Jurkat, Clone E6-1 (cell line): ENCODE measurements around the gene ZNF283.
"Not testable (repeated sequence)": the region's sequence is repeated elsewhere in the genome, so short reads cannot be mapped to it uniquely, and the experiment has no call there.

Source experiments
- DNase-seq: peaks from one replicate; pipeline ENCODE4 v3.0.0-alpha.2; 2011; ENCODE audit warnings: low read depth, low spot score
- H3K4me3 ChIP-seq: 2 replicates; pipeline ENCODE4 v1.5.1; 2011; ENCODE audit warnings: mild to moderate bottlenecking, low read length, control low read depth, moderate library complexity

Gene ZNF283

GRCh38 chr19:43798546-43799409 is 28.3 kb upstream of the ZNF283 start:
- no peak overlapping the region for H3K4me3 ChIP-seq
- DNase-seq, result no peak

- H3K4me3 ChIP-seq, result no peak overlapping the region
- DNase-seq, result no peak
These were observed 27.5 kb upstream of the ZNF283 start for GRCh38 chr19:43799502-43800142.

DNA sequence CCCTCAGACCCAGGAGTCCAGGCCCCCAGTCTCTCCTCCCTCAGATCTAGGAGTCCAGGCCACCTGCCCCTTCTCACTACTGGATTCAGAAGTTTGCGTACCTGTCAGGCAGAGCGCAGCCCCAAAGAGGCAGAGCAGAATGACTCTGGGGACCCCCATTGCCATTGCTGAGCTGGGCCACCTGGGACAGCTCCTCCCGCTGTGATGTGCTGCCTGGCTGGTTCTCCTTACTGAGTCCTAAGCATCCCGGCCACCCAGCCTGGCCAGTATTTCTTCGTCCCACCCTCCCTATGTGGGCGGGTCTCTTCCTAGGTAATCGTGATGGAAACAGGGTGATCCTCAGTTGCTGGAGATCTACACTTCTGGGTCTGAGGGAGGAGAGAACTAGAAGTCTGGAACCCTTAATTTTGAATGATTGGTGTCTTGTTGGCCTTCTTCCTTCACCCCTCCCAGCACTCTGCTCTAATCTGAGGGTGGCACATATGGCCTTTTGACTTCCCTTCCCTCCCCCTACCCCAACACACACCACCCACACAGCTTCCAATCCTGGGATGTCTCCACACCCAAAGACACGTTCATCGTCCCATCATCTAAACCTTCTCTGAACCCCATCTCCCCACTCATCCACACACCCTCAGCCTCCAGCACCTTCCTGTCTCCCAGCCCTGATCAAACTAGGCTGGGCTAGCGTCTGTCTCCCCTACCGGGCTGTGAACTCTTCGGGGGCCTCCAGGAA is 24.7 kb upstream of the ZNF283 start, which contains the start of gene LYPD5:
Gene LYPD5, minus strand, starts transcription at position 232 of the 736 bp plus-strand sequence. Its CDS starts 67 bp downstream, at position 165.
- no peak for DNase-seq
- H3K4me3 ChIP-seq, result no peak within 1 kb of the TSS

DNA sequence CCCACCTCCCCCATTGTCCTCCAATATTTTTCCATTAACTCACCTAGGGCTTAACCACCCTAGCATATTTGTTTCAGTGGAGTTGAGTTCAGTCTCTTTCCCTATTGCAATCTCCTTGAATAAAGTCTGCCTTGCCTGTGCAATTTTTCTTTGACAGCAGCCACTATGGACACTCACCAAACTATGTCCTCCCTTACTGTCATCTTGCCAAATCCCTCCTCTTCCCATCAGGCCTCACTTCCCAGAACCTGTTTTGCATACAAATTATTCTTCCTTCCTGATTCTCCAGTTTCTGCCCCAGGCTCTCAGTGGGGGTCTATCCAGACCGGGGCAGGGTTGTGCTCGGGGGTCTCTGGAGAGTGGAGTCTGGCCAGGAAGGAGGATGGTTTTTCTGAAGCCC is 22.7 kb upstream of the ZNF283 start:
- no peak for DNase-seq
- no peak overlapping the region for H3K4me3 ChIP-seq

DNA sequence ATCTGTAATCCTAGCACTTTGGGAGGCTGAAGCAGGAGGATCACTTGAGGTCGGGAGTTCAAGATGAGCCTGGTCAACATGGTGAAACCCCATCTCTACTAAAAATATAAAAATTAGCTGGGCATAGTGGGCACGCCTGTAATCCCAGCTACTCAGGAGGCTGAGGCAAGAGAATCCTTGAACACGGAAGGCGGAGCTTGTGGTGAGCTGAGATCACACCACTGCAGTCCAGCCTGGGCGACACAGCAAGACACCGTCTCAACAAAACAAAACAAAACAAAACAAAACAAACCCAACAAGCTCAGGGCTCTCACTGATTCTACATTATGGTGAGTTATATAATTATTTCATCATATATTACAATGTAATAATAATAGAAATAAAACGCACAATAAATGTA is 20.7 kb upstream of the ZNF283 start:
- DNase-seq, H3K4me3 ChIP-seq: not testable (repeated sequence)

DNA sequence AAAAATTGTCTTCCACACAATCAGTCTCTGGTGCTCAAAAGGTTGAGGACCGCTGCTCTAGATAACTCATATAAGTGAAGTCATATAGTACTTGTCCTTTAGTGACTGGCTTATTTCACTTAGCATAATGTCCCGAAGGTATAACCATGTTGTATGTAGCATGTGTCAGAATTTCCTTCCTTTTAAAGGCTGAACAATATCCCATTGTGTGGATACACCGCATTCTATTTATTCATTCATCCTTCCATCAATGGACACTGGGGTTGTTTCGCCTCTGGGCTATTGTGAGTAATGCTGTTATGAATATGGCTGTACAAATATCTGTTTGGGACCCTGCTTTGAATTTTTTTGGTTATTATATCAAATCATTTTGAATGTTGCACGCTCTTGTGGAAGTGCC is 20.3 kb upstream of the ZNF283 start:
- no peak for DNase-seq

DNA sequence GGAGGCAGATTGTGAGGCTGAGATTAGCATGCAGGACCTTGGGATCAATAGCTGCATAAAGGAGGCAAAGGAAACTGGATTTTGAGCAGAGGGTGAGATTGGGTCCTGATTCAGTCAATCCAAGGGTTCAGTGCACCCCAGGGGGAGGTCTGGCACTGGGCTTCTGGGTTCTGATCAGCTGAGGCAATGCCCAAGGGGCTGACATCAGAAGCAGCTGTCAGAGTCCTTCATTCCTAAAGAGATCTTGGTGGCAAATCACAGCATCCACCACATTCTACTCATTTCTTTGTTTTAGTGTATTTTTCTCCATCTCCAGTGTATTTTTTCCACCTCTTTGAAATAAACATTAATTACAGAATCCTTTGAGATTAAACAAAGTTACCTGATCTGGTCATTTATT is 19.5 kb upstream of the ZNF283 start:
- no peak for DNase-seq
- no peak overlapping the region for H3K4me3 ChIP-seq

More for the DNA sequence above, 20.3 kb upstream of the ZNF283 start:
- H3K4me3 ChIP-seq, result no peak overlapping the region

DNA sequence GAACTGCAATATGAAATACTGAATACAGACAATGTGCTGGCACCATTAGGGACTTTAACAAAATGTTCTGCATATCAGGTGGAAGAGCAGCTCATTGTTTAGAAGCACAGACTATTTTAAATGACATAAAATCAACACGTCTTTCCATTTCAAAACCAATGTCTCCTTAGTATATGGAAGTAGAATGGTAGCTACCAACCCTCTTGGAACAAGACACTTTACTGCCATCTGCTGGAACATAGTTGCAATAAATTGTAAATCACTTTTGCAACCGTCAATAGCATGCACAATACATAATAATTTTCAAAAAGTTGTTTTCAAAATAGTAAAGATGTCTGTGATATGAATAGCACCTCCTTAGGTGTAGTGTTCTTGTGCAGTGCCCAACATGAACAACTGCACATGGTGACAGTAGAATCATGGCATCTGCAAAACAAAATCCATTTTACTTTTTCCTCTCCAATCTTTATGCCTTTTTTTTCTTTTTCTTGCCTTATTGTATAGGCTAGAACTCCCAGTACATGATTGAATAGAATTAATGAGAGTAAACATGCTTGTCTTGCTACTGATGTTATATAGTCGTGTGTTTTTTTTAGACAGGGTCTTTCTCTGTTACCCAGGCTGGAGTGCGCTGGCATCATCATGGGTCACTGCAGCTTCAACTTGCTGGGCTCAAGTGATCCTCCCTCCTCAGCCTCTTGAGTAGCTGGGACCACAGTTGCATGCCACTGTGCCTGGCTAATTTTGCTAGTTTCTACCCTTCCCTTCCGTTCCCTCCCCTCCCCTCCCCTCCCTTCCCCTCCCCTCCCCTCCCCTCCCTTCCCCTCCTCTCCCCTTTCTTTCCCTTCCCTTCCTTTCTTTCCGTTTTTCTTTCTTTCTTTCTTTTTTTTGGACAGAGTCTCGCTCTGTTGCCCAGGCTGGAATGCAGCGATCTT is 17.1 kb upstream of the ZNF283 start:
- no peak overlapping the region for H3K4me3 ChIP-seq
- peak; percentile 66 for DNase-seq

GRCh38 chr19:43811837-43812236 is 15.3 kb upstream of the ZNF283 start:
- no peak for DNase-seq
- H3K4me3 ChIP-seq, result no peak overlapping the region

DNA sequence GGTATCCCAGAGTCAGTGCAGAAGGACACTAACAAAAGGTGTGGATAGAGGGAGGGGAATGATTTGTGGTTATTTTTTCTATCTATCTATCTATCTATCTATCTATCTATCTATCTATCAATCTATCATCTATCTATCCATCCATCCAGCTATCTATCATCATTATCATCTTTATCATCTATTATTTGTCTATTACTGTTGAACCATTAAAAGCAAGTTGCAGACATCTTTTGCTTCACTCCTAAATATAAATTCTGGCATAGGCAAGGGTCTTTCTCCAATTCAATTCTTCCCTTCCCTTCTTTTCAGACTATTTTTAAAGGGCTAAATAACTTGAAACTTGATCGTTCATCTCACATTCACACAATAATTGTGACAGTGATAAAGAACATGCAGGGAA is 14.9 kb upstream of the ZNF283 start:
- H3K4me3 ChIP-seq, result no peak overlapping the region
- DNase-seq, result no peak

- H3K4me3 ChIP-seq, result no peak overlapping the region
- DNase-seq, result no peak
These were observed 14.4 kb upstream of the ZNF283 start for GRCh38 chr19:43812688-43813087.

- no peak overlapping the region for H3K4me3 ChIP-seq
- DNase-seq, result no peak
These were observed 12.3 kb upstream of the ZNF283 start for GRCh38 chr19:43814663-43815352.

GRCh38 chr19:43817454-43817853 is 9.7 kb upstream of the ZNF283 start:
- DNase-seq, H3K4me3 ChIP-seq: not testable (repeated sequence)

DNA sequence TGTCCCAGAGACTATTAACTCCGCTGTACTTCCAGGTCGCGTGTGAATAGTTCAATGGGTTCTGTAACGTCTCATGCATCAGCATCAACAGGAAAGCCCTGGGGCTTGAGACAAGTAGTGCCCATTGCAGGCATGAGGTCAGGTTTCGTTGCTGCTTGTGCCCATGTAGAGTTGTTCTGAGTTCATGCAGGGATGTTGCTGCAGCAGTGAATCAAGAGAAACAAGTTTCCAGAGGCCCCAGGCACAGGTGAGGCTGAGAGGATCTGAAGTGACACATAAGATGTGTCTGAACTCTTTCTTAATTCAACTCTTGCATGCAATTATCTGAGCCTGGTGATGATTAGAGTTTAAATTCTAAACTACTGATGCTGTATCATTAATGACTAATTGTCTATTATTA is 8.6 kb upstream of the ZNF283 start:
- no peak overlapping the region for H3K4me3 ChIP-seq
- DNase-seq, result no peak

DNA sequence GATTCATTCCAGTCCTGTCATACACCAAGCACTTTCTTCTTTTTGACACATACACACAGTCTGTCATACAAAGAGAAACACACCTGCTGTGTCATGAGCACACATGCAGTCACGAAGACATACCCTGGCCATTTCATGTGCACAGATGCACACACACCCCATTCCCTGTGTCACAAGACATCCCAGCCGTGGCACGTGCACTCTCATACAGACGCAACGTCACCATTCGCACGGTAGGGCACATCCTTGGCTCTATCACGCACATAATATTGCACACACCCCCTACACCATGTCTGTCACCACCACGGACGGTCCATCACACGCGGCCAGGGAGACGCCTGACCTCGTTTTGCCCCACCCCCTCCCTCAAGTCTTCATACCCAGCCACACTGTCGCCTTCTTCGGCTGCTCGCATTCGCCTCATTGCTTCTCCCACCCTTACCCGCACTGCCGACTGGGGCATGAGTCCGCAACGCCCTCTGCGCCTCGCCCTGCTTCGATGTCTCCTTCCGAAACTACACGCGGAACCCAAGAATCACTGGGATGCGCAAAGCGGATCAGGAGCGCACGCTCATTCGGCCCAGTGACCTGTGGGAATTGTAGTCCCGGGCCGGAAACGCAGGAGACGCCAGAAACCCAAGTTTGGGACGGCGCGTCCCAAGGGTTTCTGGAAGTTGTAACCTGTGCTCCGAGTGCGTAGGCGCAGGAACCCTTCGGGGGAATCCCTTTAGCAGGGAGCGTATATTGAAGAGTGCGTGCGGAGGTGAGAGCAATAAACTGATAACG is 6.8 kb upstream of the ZNF283 start:
- DNase-seq, result no peak
- H3K4me3 ChIP-seq, result no peak overlapping the region

DNA sequence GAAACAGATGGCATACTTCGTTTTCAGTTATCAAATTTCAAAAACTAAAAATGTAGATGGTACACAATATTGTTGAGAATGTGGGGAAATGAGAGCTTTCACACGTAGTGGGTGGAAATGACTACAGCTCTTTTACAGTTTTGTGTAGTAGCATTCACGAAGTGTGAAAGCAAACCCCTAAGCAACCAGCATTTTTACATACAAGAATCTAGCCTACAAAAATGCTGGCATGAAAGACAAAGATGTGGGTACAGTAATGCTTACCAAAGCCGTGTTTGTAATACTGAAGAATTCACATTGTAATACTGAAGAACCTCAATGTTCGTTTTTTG is 6.3 kb upstream of the ZNF283 start:
- no peak overlapping the region for H3K4me3 ChIP-seq
- DNase-seq, result no peak

- not testable (repeated sequence) for H3K4me3 ChIP-seq
These were observed 3.3 kb upstream of the ZNF283 start for GRCh38 chr19:43823856-43824255.

GRCh38 chr19:43824572-43824971 is 2.5 kb upstream of the ZNF283 start:
- DNase-seq, H3K4me3 ChIP-seq: not testable (repeated sequence)

More at GRCh38 chr19:43823856-43824255, 3.3 kb upstream of the ZNF283 start:
- DNase-seq, result not testable (repeated sequence)
